Cerebellar nuclear complex (tissue), 1 donor: ENCODE data around the gene NME2.

Source experiments
- DNase-seq, 2 experiments: peaks; one replicate each; lab custom pipeline; 2025; lab: John Stamatoyannopoulos, UW

Gene NME2

DNA sequence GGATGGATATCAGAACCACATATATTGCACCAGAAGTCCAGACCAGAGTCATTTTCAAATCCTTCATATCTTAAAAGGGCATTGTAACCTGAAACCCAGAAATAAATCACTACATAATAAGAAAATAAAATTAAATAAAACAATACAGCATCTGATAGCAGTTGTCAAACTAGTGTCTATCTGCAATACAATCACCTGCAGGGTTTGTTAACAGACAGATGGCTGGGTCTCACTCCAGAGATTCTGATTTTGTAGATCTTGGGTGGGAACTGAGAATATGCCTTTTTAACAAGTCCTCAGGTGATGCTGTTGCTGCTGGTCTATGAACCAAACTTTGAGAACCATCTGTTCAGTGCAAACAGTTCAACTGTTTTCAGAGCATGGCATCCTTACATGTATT is 37.6 kb downstream of the NME2 start:
- DNase-seq = no peak

DNA sequence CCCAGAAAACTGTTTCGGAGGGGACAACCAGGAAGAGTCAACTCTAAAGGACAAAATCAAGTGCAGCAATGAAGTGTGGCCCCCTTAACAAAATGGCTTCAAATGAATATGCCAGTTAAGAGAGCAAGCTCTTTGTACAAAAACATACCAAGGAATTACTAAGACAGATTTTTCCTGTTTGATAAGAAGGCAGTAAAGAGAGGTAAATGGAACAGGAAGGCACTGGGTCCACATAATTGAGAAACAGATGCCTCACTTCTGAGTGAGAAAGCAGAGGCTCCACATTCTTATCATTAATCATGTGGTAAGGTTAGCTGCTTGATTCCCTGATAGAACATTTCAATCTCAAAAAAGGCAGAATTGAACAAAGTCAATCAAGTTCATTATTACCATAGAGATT is 48.7 kb downstream of the NME2 start:
- no peak for DNase-seq

DNA sequence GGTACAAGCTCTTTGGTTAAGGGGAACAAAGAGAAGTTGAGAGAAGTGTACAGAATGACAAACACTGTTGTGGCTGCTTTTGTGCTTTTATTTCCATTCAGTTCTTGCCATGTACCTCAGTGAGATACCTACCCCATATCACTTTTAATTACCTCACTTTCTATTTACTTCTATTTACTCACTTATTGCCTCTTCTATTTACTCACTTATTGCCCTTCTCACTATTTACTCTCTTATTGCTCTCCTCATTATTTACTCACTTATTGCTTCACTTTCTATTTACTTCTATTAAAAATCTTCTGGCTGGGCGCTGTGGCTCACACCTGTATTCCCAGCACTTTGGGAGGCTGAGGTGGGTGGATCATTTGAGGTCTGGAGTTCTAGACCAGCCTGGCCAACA is 51.7 kb downstream of the NME2 start:
- DNase-seq = no peak

DNA sequence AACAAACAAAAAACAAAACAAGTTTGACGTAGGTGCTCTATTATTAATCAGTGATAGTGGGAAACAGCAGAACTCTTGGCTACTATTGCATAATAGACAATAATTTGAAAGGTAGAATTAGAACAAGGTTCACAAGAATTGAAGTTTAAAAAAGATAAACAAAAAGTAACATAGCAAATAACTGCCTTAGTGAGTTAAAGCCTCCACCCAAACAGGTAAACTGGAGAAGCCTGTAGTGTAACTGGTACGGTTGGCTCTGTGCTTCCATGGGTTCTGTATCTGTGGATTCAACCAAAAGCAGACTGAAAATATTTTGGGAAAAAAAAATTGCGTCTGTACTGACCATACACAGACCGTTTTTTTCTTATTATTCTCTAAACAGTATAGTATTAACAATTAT is 55.1 kb downstream of the NME2 start:
- no peak for DNase-seq
